ENCODE results near the gene TIAL1.

The TIAL1 gene

DNA sequence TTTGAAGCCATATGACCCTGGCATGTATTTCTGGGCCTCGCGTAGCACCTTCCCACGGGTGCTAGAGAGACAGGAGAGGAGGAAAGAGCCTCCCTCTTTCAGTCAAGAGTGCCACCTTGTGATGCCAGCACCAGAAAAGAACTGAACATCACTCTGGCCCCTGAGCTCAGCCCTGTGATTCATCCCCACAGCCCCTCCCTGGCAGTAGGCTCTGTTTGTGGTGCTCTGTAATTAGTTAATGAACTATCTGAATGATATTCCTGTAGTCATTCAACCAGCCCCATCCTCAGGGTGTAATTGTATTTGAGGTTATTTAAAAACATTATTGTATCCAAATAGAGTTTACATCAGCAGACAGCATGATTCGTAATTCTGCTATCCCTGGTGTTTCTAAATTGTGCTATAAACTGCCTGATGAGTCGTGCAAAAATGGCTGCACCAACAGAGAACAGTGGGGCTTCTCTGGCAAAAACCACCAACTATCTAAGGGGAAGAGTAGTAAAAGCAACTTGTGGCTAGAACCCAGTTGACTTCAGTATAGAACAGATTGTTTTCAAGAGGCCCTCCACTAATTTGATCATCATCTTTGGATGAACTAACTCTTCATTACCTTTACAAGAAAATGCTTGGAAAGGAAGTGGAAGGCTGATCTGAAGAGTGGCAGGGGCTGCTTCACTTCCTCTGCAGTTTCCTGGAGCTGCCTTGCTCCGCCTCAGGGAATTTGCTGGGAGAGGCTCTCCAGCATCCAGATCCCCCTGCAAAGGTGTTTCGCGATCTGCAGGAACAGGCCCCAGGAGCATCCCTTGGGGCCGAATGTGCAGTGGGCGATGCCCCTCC is 23.7 kb upstream of the TIAL1 start:
- TF ChIP-seq NFIC (IDR thresholded peaks at IDR 0.05) (no peak), TEAD4 (IDR thresholded peaks at IDR 0.05) (no peak), EP300 (IDR thresholded peaks at IDR 0.05; ENCODE audit: borderline replicate concordance) (no peak), CEBPB (IDR thresholded peaks at IDR 0.05) (no peak), ZBTB7A (IDR thresholded peaks at IDR 0.05; ENCODE audit: low read depth) (no peak), CREB1 (IDR thresholded peaks at IDR 0.05; ENCODE audit: low read depth) (no peak)
- TF ChIP-seq, protein P1, sequence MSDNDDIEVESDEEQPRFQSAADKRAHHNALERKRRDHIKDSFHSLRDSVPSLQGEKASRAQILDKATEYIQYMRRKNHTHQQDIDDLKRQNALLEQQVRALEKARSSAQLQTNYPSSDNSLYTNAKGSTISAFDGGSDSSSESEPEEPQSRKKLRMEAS (IDR thresholded peaks at IDR 0.05), result no peak

DNA sequence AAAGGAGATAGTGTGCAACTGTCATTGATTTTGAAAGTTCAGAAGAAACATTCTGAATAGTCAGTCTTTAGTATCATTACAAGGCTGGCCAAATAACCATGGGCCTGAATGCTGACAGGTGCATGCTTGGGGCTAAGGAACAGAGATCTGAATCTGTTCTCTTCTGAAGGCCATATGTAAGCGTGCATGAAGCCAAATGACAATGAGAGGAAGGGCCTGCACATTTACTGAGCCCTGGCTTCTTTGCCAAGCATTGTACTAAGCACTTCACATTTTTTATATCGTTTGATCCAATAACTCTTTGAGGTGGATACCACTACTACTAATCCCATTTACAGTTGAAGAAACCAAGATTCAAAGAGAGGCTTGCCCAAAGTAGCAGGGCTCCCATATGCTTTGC is 22.5 kb upstream of the TIAL1 start:
- no peak for TF ChIP-seq CREB1 (IDR thresholded peaks at IDR 0.05; ENCODE audit: low read depth)

DNA sequence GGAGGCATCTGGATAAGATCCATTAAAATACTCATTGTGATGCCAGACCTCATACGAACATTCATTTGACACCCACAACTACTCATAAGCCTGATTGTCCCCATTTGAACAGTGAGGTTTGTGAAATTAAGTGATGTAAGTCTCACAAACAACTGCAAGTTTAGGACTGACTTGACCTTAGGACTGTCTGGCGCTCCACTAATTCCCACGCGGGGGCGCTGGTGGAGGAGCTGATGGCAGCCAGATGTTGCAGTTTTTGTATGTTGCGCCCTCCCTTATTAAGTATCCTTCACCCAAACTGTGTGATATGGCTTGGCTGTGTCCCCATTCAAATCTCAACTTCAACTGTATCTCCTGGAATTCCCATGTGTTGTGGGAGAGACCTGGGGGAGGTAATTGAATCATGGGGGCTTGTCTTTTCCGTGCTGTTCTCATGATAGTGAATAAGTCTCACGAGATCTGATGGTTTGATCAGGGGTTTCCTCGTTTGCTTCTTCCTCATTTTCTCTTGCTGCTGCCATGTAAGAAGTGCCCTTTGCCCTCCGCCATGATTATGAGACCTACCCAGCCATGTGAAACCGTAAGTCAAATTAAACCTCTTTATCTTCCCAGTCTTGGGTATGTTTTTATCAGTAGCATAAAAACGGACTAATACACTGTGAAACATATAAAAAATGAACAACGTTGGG is 20.3 kb upstream of the TIAL1 start:
- no peak for TF ChIP-seq FOXM1 (IDR thresholded peaks at IDR 0.05; ENCODE audit: borderline replicate concordance, low read depth)
- no peak for TF ChIP-seq TEAD4 (IDR thresholded peaks at IDR 0.05)
- TF ChIP-seq YY1 (IDR thresholded peaks at IDR 0.05; ENCODE audit: low read depth), result no peak
- no peak for TF ChIP-seq NFIC (IDR thresholded peaks at IDR 0.05)
- TF ChIP-seq EGR1 (IDR thresholded peaks at IDR 0.05), result no peak
- TF ChIP-seq TCF12 (IDR thresholded peaks at IDR 0.05; ENCODE audit: low read depth), result no peak
- TF ChIP-seq, protein P1 (IDR thresholded peaks at IDR 0.05), result no peak
- TF ChIP-seq TAF1 (IDR thresholded peaks at IDR 0.05; ENCODE audit: low read depth), result no peak
- TF ChIP-seq CREB1 (IDR thresholded peaks at IDR 0.05; ENCODE audit: low read depth), result no peak
- TF ChIP-seq, protein P2, sequence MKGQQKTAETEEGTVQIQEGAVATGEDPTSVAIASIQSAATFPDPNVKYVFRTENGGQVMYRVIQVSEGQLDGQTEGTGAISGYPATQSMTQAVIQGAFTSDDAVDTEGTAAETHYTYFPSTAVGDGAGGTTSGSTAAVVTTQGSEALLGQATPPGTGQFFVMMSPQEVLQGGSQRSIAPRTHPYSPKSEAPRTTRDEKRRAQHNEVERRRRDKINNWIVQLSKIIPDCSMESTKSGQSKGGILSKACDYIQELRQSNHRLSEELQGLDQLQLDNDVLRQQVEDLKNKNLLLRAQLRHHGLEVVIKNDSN (IDR thresholded peaks at IDR 0.05), result no peak
- TF ChIP-seq, protein P3, sequence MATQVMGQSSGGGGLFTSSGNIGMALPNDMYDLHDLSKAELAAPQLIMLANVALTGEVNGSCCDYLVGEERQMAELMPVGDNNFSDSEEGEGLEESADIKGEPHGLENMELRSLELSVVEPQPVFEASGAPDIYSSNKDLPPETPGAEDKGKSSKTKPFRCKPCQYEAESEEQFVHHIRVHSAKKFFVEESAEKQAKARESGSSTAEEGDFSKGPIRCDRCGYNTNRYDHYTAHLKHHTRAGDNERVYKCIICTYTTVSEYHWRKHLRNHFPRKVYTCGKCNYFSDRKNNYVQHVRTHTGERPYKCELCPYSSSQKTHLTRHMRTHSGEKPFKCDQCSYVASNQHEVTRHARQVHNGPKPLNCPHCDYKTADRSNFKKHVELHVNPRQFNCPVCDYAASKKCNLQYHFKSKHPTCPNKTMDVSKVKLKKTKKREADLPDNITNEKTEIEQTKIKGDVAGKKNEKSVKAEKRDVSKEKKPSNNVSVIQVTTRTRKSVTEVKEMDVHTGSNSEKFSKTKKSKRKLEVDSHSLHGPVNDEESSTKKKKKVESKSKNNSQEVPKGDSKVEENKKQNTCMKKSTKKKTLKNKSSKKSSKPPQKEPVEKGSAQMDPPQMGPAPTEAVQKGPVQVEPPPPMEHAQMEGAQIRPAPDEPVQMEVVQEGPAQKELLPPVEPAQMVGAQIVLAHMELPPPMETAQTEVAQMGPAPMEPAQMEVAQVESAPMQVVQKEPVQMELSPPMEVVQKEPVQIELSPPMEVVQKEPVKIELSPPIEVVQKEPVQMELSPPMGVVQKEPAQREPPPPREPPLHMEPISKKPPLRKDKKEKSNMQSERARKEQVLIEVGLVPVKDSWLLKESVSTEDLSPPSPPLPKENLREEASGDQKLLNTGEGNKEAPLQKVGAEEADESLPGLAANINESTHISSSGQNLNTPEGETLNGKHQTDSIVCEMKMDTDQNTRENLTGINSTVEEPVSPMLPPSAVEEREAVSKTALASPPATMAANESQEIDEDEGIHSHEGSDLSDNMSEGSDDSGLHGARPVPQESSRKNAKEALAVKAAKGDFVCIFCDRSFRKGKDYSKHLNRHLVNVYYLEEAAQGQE (IDR thresholded peaks at IDR 0.05; ENCODE audit: low read depth), result no peak
- no peak for TF ChIP-seq CEBPB (IDR thresholded peaks at IDR 0.05)
- no peak for TF ChIP-seq ZBTB7A (IDR thresholded peaks at IDR 0.05; ENCODE audit: low read depth)
- no peak for TF ChIP-seq EP300 (IDR thresholded peaks at IDR 0.05; ENCODE audit: borderline replicate concordance)
- TF ChIP-seq RAD21 (IDR thresholded peaks at IDR 0.05; ENCODE audit: low read depth), result no peak

DNA sequence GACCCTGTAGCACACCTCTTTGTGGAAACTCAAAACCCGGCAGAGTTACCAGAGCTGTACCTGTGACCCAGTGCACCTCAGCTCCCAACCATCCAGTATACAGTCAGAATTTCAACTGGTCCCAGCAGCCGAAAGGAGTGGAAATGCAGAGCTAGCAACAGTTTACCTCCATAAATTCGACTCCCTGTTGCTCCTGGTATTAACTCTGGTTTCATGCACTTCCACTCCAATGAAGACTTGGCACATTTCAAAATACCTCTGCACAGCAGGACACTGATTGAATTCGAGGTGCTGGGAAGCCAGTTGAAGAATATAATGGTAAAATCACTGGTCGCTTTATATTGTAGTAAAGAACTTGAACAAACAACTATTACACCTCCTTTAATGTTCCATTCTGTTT is 17.9 kb upstream of the TIAL1 start:
- TF ChIP-seq NFIC (IDR thresholded peaks at IDR 0.05), result peak; percentile 94
- TF ChIP-seq, protein P3 (IDR thresholded peaks at IDR 0.05; ENCODE audit: low read depth), result no peak
- TF ChIP-seq TCF12 (IDR thresholded peaks at IDR 0.05; ENCODE audit: low read depth), result peak; percentile 86
- TF ChIP-seq TEAD4 (IDR thresholded peaks at IDR 0.05), result peak; percentile 77
- peak; percentile 78; the same call in 1 of the 2 replicates for TF ChIP-seq EP300 (IDR thresholded peaks at IDR 0.05; ENCODE audit: borderline replicate concordance)
- TF ChIP-seq CEBPB (IDR thresholded peaks at IDR 0.05), result peak; percentile 78
- TF ChIP-seq, protein P2 (IDR thresholded peaks at IDR 0.05), result peak; percentile 39; the same call in 1 of the 2 replicates
- TF ChIP-seq, protein P1 (IDR thresholded peaks at IDR 0.05), result peak; percentile 77; the same call in 1 of the 2 replicates
- TF ChIP-seq FOXM1 (IDR thresholded peaks at IDR 0.05; ENCODE audit: borderline replicate concordance, low read depth), result no peak

DNA sequence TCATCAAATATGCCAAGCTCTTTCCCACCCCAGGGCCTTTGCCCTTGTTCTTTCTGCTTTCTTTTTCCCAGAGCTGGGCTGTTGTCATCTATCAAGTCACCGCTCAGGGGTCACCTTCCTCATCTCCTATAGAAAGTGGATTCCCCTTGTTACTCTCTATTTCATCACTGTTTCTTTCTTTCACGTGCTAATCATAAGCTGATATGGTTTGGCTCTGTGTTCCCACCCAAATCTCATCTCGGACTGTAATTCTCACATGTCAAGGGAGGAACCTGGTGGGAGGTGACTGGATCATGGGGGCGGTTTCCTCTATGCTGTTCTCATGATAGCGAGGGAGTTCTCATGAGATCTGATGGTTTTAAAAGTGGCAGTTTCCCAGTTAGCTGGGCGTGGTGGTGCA is 17.0 kb upstream of the TIAL1 start:
- TF ChIP-seq TEAD4 (IDR thresholded peaks at IDR 0.05) (no peak), YY1 (IDR thresholded peaks at IDR 0.05; ENCODE audit: low read depth) (no peak), TCF12 (IDR thresholded peaks at IDR 0.05; ENCODE audit: low read depth) (no peak), RAD21 (IDR thresholded peaks at IDR 0.05; ENCODE audit: low read depth) (no peak), CEBPB (IDR thresholded peaks at IDR 0.05) (no peak), TAF1 (IDR thresholded peaks at IDR 0.05; ENCODE audit: low read depth) (no peak), CREB1 (IDR thresholded peaks at IDR 0.05; ENCODE audit: low read depth) (no peak), EP300 (IDR thresholded peaks at IDR 0.05; ENCODE audit: borderline replicate concordance) (no peak)
- TF ChIP-seq, protein P2 (IDR thresholded peaks at IDR 0.05), result no peak
- TF ChIP-seq, protein P1 (IDR thresholded peaks at IDR 0.05), result no peak

All from Ishikawa (cell line).